ENCODE data around the gene CTDP1.
"Not testable (repeated sequence)": the region's sequence is repeated elsewhere in the genome, so short reads cannot be mapped to it uniquely, and the experiment has no call there.

CTDP1 gene

DNA sequence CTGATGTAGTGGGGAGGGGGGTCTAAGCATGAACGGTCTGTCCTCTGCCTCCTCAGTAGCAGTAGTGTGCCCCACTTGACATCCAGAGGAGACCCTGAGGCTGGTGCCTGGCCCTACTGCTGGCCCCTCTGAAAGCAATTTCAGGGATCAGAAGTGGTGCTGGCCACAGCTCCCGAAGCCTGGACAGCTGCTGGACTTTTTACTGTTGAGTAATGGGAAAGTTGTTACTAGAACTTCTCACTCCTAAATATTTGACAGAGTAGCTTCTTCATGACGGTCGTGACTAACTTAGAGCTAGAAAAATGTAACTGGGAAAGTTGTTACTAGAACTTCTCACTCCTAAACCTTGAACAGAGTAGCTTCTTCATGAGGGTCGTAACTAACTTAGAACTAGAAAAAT lies 23.3 kb downstream of the CTDP1 start:
- no peak for DNase-seq (ENCODE audit: low read depth)

DNA sequence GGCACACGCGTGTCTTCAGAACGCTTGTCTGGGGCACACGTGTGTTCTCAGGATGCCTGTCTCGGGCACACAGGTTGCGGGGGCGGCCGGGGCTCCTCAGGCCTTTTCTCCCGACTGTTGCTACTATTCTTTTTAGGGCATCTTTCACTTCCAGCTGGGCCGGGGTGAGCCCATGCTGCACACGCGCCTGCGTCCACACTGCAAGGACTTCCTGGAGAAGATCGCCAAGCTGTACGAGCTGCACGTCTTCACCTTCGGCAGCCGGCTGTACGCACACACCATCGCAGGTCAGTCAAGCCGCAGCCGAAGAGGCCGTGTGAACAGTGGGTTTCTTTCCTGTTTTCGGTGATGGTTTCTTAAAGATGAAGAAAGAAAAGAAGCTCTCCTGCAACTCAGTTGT lies 25.0 kb downstream of the CTDP1 start:
- no peak for DNase-seq (ENCODE audit: low read depth)

DNA sequence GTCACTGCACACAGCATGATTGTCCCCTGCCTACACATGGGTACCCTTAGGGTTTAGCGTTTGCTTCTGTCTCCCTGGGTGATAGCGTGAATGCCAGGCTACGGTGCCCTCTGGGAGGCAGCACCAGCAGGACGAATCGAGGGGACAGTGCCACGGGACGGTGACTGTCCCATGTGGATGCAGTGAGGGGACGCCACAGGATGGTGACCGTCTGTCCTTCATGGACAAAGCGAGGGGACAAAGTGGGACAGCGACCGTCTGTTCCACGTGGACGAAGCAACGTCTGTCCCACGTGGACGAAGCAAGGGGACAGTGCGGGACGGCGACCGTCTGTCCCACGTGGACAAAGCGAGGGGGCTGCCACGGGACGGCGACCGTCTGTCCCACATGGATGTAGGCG lies 25.7 kb downstream of the CTDP1 start:
- no peak for DNase-seq (ENCODE audit: low read depth)

DNA sequence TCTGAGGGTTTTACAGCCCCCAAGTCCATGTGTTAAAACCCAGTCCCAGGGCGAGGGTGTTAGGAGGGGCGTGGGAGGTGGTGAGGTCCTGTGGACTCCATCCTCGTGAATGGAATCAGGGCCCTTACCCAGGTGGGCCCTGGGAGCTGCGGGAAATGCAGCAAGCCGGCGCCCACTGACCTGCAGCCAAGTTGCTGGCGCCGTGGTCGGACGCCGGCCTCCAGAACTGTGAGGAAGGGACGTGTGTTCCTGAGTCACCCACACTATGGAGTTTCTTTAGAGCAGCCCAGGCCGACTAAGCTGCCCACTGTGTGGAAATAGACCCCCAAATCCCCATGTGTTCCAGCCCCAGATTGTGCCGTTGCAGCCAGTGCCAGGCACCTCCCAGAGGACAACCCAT lies 26.4 kb downstream of the CTDP1 start:
- no peak for DNase-seq (ENCODE audit: low read depth)

DNA sequence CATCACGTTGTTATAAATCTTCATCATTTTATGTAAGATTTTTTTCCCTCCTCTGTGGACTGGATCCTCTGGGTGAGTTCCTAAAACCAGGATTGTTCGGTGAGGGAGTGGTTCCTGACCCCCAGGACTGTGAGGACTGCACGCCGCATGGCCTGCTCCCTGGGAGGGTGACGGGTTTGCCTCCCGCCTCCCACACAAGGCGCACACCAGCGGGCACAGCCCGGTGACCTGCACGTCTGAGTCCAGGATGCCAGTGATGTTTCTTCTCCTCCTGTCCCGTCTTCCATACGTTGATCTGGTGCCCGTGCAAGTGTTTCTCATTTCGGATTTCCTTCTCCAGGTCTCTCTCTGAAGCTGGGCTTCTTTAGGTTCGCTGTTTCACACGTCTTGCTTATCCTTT lies 27.1 kb downstream of the CTDP1 start:
- DNase-seq (ENCODE audit: low read depth) = no peak

DNA sequence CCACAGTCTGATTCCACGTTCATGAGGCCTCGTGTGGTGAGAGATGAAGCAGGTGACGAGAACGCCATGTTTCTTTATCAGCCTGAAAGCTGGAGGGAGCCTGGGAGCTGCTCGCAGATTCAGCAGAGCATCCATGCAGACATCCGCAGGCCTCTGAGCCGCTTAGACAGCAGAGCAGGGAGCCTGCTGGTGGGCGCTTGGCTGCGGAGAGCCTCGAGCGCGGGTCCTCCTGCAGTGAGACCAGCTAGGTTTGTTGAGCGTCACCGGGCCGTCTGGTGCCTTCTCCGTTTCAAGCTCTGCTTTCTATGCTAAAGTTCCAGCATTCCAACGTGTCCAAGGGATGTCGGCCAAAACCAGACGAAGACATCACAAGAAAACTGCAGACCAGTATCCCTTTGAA lies 27.6 kb downstream of the CTDP1 start:
- no peak for DNase-seq (ENCODE audit: low read depth)

DNA sequence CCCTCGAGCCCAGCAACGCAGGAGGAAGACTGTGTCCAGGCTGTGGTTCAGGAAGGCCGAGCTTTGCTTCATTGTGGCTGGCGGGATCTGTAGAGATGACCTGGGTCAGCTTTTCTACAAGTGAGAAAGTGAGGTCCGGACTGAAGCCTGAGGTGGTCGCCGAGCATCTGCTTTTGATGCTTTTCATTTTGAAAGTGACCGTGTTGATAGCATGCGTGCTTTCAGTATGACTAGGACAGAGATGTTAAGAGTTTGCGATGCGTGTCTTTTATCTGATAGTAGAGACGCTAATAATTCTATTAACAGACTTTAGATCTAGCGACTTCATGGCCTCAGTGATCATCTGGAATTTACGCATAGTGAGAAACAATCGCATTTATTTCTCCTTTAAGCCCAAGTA lies 28.1 kb downstream of the CTDP1 start:
- no peak for DNase-seq (ENCODE audit: low read depth)

DNA sequence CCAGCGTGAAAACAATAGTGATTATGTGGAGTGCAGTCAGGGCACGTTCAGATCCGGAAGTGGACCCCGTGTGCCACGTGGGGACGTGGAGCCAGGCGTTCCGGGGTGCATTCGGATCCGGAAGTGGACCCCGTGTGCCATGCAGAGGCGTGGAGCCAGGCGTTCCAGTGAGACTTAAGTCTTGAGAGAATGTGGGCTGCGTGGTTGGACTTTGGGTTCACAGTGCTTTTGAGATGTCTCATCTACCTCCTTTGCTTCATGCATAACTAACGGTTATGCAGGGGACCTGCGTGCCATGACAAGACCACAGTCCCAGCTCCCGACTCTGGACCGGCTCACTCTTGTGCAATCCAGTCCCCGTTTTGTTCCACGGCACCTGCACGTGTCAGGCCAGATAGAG lies 28.8 kb downstream of the CTDP1 start:
- no peak for DNase-seq (ENCODE audit: low read depth)

DNA sequence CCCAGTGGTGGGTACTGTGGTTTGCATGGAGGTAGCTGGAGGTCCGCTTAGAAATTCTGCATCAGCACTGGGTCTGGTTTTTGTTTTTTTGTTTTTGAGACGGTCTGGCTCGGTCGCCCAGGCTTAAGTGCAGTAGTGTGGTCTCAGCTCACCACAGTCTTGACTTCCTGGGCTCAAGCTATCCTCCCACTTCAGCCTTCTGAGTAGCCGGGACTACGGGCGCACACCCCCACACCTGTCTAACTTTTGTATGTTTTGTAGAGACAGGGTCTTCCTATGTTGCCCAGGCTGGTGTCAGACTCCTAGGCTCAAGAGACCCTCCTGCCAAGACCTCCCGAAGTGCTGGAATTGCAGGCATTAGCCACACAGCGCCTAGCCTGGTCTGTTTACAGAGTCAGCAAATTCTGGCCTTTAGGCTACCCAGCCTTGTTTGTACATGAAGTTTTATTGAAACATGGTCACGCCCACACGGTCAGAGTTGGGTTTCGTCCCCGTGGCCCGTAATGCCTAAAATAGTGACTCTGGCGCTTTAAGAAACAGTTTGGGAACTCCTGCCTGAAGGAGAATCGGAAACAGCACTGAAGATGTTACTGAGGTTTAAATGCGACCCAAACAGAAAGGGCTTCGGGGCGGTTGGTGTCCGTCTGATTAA lies 32.7 kb downstream of the CTDP1 start:
- no peak for DNase-seq (ENCODE audit: low read depth)

DNA sequence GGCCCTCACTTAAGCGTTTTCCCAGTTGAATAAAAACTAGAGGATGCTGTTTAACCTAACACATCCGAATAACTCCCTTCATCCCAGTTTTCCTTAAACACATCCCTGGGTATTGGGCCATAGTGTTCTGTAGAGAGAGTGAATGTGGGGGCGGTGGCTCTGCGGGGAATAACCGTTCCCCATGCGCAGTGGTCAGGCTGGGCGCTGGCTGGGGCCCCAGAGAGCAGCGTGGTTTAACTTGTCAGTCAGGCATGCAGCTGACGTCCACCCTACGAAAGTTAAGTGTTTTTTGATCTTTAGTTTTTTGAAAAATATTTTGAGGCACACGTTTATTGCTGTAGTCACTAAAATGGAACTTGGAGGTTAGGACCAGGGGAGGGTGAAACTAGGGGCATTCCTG lies 33.7 kb downstream of the CTDP1 start:
- no peak for DNase-seq (ENCODE audit: low read depth)

DNA sequence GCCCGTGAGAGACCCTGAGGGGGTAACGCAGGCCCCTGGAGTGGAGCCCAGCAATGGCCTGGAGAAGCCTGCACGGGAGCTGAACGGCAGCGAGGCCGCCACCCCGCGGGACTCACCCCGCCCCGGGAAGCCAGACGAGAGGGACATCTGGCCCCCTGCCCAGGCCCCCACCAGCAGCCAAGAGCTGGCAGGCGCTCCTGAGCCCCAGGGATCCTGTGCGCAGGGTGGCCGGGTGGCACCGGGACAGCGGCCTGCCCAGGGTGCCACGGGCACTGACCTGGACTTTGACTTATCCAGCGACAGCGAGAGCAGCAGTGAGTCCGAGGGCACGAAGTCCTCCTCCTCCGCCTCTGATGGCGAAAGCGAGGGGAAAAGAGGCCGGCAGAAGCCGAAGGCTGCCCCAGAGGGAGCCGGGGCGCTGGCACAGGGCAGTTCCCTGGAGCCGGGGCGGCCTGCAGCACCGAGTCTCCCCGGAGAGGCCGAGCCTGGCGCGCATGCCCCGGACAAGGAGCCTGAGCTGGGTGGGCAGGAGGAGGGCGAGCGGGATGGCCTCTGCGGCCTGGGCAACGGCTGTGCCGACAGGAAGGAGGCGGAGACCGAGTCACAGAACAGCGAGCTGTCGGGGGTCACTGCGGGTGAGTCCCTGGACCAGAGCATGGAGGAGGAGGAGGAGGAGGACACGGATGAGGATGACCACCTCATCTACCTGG lies 35.1 kb downstream of the CTDP1 start:
- DNase-seq (ENCODE audit: low read depth) = no peak

DNA sequence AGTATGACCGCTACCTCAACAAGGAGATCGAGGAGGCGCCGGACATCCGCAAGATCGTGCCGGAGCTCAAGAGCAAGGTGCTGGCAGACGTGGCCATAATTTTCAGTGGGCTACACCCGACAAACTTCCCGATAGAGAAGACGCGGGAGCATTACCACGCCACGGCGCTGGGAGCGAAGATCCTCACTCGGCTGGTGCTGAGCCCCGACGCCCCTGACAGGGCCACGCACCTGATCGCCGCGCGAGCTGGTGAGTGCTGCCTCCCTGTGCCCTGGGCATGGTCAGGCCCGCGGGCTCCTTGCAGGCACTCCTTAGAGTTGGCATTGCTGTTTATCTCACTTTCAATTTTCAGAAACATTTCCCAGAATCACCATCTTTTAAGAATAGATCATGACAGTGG lies 35.7 kb downstream of the CTDP1 start:
- no peak for DNase-seq (ENCODE audit: low read depth)

DNA sequence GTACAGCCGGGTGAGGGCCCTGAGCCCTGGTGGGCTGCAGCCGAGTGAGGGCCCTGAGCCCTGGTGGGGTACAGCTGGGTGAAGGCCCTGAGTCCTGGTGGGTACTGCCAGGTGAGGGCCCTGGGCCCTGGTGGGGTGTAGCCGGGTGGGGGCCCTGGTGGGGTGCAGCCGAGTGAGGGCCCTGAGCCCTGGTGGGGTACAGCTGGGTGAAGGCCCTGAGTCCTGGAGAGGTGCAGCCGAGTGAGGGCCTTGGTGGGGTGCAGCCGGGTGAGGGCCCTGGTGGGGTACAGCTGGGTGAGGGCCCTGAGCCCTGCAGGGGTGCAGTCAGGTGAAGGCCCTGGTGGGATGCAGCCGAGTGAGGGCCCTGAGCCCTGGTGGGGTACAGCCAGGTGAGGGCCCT lies 37.5 kb downstream of the CTDP1 start:
- DNase-seq (ENCODE audit: low read depth) = no peak

DNA sequence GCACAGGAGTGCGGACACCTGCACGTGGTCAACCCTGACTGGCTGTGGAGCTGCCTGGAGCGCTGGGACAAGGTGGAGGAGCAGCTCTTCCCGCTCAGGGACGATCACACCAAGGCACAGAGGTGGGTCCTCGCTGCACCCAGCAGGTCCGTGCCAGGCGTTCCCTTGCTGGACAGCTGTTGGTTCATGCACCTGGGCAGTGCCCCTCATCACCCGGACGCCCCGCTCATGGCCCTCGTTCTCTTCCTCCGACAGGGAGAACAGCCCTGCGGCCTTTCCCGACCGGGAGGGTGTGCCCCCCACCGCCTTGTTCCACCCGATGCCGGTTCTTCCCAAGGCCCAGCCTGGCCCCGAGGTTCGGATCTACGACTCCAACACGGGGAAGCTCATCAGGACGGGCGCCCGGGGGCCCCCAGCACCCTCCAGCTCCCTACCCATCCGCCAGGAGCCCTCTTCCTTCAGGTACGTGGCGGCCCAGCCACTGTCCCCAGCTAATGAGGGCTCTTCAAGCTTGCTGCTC lies 38.0 kb downstream of the CTDP1 start:
- no peak for DNase-seq (ENCODE audit: low read depth)

DNA sequence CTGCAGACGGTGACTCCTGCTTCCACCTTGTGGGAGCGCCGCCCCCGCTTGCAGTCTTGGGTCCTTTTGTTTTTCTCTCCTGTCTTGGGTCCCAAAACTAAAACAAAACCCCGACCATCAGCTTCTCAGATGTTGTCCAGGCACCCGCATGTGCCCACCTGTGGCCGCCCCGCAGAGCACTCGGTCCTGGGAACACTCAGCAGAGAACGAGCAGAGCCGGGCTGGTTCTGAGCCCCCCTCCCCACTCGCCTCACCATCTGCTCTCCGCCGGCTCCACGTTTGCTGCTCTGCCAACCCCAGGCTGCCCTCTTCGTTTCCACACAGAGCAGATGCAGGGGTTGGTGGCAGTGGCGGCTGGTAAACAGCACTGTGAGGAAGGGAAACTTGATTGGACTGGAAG lies 38.5 kb downstream of the CTDP1 start:
- DNase-seq (ENCODE audit: low read depth) = no peak

DNA sequence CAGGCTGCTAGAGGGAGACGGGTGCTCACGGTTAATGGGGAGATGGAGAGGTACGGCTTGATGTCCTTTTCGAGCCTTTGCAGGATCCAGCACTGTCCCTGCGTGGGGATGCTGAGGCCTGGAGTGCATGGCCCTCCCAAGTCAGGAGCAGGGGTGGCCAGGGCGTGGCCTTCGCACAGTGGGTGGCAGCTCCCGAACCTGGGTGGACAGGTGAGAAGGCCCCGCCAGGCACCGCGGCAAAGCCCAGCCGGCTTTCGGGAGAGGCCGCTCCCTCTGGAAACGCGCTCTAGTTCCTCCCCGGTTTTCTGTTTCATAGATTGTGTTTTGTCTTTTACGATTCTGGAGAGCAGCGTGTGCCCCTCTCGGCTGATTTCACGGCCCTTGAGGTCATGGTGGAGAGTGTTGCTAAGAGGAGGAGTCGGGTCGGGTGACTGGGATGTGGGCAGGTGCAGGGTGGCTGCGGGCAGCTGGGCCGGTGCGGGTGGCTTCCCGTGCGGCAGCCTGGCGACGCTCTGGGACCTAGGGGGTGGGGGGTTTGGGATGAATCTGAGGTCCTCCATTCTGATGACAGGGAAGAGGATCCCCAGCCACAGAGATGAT lies 39.4 kb downstream of the CTDP1 start:
- no peak for DNase-seq (ENCODE audit: low read depth)

DNA sequence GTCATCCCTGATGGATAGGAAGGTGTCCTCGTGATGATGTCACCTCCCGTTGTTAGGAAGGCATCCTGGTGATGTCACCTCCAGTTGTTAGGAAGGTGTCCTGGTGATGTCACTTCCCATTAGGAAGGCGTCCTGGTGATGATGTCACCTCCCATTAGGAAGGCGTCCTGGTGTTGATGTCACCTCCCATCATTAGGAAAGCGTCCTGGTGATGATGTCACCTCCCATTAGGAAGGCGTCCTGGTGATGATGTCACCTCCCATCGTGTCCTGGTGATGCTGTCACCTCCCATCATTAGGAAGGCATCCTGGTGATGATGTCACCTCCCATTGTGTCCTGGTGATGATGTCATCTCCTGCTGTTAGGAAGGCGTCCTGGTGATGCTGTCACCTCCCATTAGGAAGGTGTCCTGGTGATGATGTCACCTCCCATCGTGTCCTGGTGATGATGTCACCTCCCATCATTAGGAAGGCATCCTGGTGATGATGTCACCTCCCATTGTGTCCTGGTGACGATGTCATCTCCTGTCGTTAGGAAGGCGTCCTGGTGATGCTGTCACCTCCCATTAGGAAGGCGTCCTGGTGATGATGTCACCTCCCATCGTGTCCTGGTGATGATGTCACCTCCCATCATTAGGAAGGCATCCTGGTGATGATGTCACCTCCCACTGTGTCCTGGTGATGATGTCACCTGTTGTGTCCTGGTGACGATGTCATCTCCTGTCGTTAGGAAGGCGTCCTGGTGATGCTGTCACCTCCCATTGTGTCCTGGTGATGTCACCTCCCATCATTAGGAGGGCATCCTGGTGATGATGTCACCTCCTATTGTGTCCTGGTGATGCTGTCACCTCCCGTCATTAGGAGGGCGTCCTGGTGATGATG lies 40.1 kb downstream of the CTDP1 start:
- DNase-seq (ENCODE audit: low read depth) = not testable (repeated sequence)

DNA sequence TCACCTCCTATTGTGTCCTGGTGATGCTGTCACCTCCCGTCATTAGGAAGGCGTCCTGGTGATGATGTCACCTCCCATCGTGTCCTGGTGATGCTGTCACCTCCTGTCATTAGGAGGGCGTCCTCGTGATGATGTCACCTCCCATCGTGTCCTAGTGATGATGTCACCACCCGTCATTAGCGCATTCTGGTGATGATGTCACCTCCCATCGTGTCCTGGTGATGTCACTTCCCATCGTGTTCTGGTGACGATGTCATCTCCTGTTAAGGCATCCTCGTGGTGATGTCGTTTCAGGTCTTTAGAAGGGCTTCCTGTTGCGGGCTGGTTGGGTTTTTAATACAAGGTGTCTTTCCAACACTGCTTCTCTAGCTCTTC lies 40.7 kb downstream of the CTDP1 start:
- DNase-seq (ENCODE audit: low read depth) = no peak

DNA sequence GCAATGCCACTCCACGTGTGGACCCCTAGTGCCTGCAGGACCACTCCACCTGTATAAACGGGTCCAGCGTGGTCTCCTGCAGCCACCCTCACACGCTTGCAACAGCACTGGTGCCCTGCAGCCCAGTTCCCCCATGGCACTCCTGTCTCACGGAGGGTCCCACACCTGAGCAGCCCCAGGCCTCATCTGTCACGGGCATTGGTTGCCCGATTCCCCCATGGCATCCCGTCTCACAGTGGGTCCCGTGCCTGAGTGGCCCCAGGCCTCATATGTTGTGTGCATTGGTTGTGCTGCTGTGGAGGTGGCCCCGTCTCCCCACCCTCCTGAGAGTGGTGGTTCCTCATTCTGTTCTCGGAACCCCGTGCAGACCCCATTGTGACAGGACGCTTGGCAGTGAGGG lies 43.4 kb downstream of the CTDP1 start:
- no peak for DNase-seq (ENCODE audit: low read depth)

DNA sequence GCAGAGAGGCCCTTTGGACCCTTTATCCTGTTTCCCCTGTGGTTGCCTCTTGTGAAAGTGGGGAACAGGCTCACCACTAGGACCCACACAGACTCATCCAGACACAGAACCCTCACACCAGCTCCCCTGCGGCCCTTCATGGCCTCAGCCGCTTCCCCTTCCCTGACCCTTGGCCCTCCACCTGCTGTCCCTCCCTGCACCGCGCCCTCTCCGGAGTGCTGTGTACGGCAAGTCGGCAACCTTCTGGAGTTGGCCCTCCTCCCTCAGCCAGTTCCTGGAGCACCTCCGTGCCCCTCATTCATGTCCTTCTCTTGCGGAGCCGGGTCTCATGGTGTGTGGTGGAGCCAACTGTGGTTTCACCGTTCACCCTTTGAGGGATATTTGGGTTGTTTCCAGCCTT lies 44.0 kb downstream of the CTDP1 start:
- DNase-seq (ENCODE audit: low read depth) = no peak

DNA sequence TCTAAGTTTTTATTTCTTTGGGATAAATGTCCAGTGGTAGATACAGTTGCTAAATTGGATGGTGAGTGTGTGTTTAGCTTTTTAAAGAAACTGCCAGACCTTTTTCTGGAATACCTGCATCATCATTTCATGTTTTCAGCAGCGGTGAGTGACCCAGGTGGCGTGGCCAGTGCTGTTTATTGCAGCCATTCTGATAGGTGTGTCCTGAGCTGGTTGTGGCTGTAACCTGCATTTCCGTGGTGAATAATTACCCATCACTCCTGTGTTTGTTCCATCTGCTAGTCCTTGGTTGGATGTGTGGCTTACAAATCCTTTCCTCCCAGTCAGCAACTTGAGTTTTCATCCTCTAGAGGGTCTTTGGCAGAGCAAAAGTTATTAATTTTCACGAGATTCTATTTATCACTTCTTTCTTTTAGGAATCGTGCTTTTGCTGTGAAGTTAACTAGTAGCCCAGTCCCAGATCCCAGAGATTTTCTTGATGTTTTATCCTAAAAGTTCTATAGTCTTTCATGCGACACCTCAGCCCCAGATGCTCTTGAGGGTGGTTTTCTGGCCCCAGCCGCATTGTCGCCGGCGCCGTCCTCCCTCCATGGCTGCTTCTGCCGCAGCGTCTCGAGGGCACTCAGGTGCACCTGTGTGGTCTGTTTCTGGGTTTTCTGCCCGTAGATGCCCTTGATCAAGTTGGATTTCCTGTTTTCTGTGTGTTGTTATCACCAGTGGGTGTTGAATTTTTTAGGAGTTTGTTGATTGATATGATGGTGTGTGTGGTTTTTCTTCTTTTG lies 44.9 kb downstream of the CTDP1 start:
- no peak for DNase-seq (ENCODE audit: low read depth)

DNA sequence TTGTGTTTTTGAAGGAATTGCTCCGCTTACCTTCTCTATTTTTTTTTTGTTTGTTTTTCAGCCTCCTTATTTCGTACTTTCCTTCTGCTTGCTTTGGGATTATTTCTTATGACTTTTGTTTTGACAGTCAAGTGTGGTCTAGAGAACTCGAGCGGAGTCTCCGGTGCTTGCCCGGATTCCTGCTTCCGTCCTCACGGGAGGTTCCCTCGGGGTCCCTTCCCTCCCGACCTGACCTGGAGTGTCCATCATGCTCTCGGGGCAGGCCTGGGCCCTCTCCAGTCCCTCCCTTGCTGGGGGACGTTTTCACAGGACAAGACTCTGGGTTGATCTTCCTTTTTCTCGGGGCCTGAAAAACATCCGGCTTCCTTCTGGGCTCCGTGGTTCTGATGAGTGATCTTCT lies 45.9 kb downstream of the CTDP1 start:
- DNase-seq (ENCODE audit: low read depth) = no peak
